ENCODE measurements around the gene MAST4.
A peak's percentile ranks its signal among the peaks of the same experiment; 100 is the strongest.

Gene MAST4

GRCh38 chr5:67020096-67020615 lies 424.0 kb downstream of the MAST4 start:
- no peak for DNase-seq (ENCODE audit: low read depth)

- DNase-seq (ENCODE audit: low read depth) = no peak
These were observed 424.8 kb downstream of the MAST4 start for GRCh38 chr5:67021031-67021430.

GRCh38 chr5:67021521-67021920 lies 425.3 kb downstream of the MAST4 start:
- DNase-seq (ENCODE audit: low read depth) = peak; percentile 49

GRCh38 chr5:67021962-67022361 lies 425.8 kb downstream of the MAST4 start:
- peak; percentile 61 for DNase-seq (ENCODE audit: low read depth)

GRCh38 chr5:67025457-67025856 lies 429.3 kb downstream of the MAST4 start:
- DNase-seq (ENCODE audit: low read depth) = no peak

- DNase-seq (ENCODE audit: low read depth) = no peak
These were observed 430.1 kb downstream of the MAST4 start for GRCh38 chr5:67026278-67026677.

GRCh38 chr5:67027171-67027570 lies 431.0 kb downstream of the MAST4 start:
- DNase-seq (ENCODE audit: low read depth) = no peak

GRCh38 chr5:67028371-67028770 lies 432.2 kb downstream of the MAST4 start:
- DNase-seq (ENCODE audit: low read depth) = no peak

- no peak for DNase-seq (ENCODE audit: low read depth)
These were observed 432.7 kb downstream of the MAST4 start for GRCh38 chr5:67028941-67029340.

GRCh38 chr5:67029481-67029880 lies 433.3 kb downstream of the MAST4 start:
- DNase-seq (ENCODE audit: low read depth) = no peak

GRCh38 chr5:67030289-67031056 lies 434.3 kb downstream of the MAST4 start:
- DNase-seq (ENCODE audit: low read depth) = no peak

GRCh38 chr5:67031057-67031443 lies 434.9 kb downstream of the MAST4 start:
- no peak for DNase-seq (ENCODE audit: low read depth)

- no peak for DNase-seq (ENCODE audit: low read depth)
These were observed 435.5 kb downstream of the MAST4 start for GRCh38 chr5:67031692-67032091.

- peak; percentile 27 for DNase-seq (ENCODE audit: low read depth)
These were observed 436.9 kb downstream of the MAST4 start for GRCh38 chr5:67032921-67033664.

- DNase-seq (ENCODE audit: low read depth) = peak; percentile 52
These were observed 437.9 kb downstream of the MAST4 start for GRCh38 chr5:67033880-67034651.

- DNase-seq (ENCODE audit: low read depth) = no peak
These were observed 439.0 kb downstream of the MAST4 start for GRCh38 chr5:67035098-67035740.

- DNase-seq (ENCODE audit: low read depth) = no peak
These were observed 441.0 kb downstream of the MAST4 start for GRCh38 chr5:67037171-67037570.

GRCh38 chr5:67038817-67039603 lies 442.8 kb downstream of the MAST4 start:
- DNase-seq (ENCODE audit: low read depth) = peak; percentile 79

GRCh38 chr5:67042176-67043003 lies 446.2 kb downstream of the MAST4 start:
- no peak for DNase-seq (ENCODE audit: low read depth)

GRCh38 chr5:67043796-67044511 lies 447.8 kb downstream of the MAST4 start:
- no peak for DNase-seq (ENCODE audit: low read depth)

Data from amniotic epithelial cell (primary cell).